Heart right ventricle (tissue), 16 donors: ENCODE measurements around the gene DCAF15. TPM values are rescaled to one million over a fixed set of nuclear protein-coding genes. Genes with fewer than 3 reads are reported as not detected.
"Not testable (repeated sequence)": the region's sequence is repeated elsewhere in the genome, so short reads cannot be mapped to it uniquely, and the experiment has no call there.

Source experiments
- ATAC-seq, 8 donors: fragments of 200-7000 bp; cut with Tn5 transposase; one replicate each; pipeline ENCODE4 v1.9.1; 2020; ENCODE audit warnings: mild to moderate bottlenecking in 8 of 8, moderate library complexity in 8 of 8, moderate number of reproducible peaks in 1 of 8
- DNase-seq, 2 donors: peaks; one replicate each; pipeline ENCODE4 v3.0.0-alpha.2; 2020
- H3K27ac ChIP-seq, 10 donors: fragments of 200-600 bp; sonication (generic) in 2 of 10; one replicate each; pipeline versions ENCODE4 v1.5.0 to v1.8.0; 2020 to 2022; ENCODE audit warnings: mild to moderate bottlenecking in 3 of 10
- H3K27me3 ChIP-seq, 7 donors: fragments of 200-600 bp; one replicate each; pipeline ENCODE4 v1.8.0; 2021 to 2022; ENCODE audit warnings: mild to moderate bottlenecking in 2 of 7
- H3K36me3 ChIP-seq, 9 donors: fragments of 200-600 bp; sonication (generic) in 1 of 9; one replicate each; pipeline versions ENCODE4 v1.5.0 to v1.8.0; 2020 to 2022; ENCODE audit warnings: mild to moderate bottlenecking in 2 of 9
- H3K4me1 ChIP-seq, 9 donors: fragments of 200-600 bp; sonication (generic) in 1 of 9; one replicate each; pipeline versions ENCODE4 v1.5.0 to v1.8.0; 2020 to 2022; ENCODE audit warnings: mild to moderate bottlenecking in 4 of 9
- H3K4me3 ChIP-seq, 10 donors: fragments of 200-600 bp; sonication (generic) in 2 of 10; one replicate each; pipeline versions ENCODE4 v1.5.0 to v1.8.0; 2020 to 2022; ENCODE audit warnings: mild to moderate bottlenecking in 7 of 10, moderate library complexity in 2 of 10
- H3K9me3 ChIP-seq, 11 donors: fragments of 200-600 bp in 10 of 11; sonication (generic) in 2 of 11; one replicate each; pipeline versions ENCODE4 v1.5.0 to v1.8.0; 2013 to 2022; ENCODE audit warnings: mild to moderate bottlenecking in 2 of 11, control low read depth in 1 of 11, moderate library complexity in 1 of 11
- WGBS, 2 donors: extraction: QIAGEN DNeasy Blood & Tissue Kit; methylation state at CpG; one replicate each; pipeline ENCODE4 v1.1.7; 2013; ENCODE audit warnings: inconsistent platforms in 1 of 2; 5-methylcytosine and 5-hydroxymethylcytosine counted together
- intact Hi-C, 10 donors: fragments of 100-400 bp; cut with DNase I; formaldehyde crosslinking; loops; one replicate each; pipeline versions ENCODE4 v1.11.1 to v1.14.2; 2022
- polyA plus RNA-seq, 2 donors: library from polyadenylated mRNA; stranded (reverse); fragments of 200-250 nt; gene quantifications; one replicate each; pipeline ENCODE4 v1.2.3, GENCODE V29; 2013
- total RNA-seq, 10 donors: library from RNA; stranded (reverse); fragmentation: NEBNext Ultra II Directional in 3 of 10; extraction: Animal tissue kit (Norgen Biotek cat#: 25700) in 3 of 10; gene quantifications; one replicate each; pipeline versions ENCODE4 v1.2.1 to v1.2.4, GENCODE V29; 2021 to 2023
- TF ChIP-seq, protein P1 (sequence below), 9 donors: fragments of 200-600 bp; sonication (generic) in 2 of 9; IDR thresholded peaks; one replicate each; pipeline versions ENCODE4 v1.5.0 to v1.8.0; 2021 to 2022; ENCODE audit warnings: antibody characterized with exemption in 9 of 9, mild to moderate bottlenecking in 5 of 9, moderate library complexity in 1 of 9
- donor health status: Arrhythmogenic right ventricular cardiomyopathy.
- donor health status: ischemic (EF 13 %, LVEDD 7.1; RV severe dilation, severe dysfunction).
- donor health status: healthy with polysubstance abuse.
- donor health status: DM: no; HTN: yes; CAD: no.
- donor health status: DM: no; HTN: no; CAD: no.
- donor health status: ischemic (EF 25% LVEDD 6.9; RV normal size, moderate dysfunction).
- donor health status: ischemic (EF 25% LVEDD 5.7; RV mildly dilated, moderate dysfunction).
- donor health status: healthy.
- donor health status: DM: yes; HTN: yes; CAD: no.
- donor health status: Ischemic cardiomyopathy.
- donor health status: ischemic (EF 35%, LVEDD 5.7; RV mildly dilated, moderate dysfunction).
- donor health status: nonischemic (EF 11% LVEDD 7.7; RV severe dilation, severe dysfunction).
- donor health status: DM: yes; HTN: yes; CAD: no.
- donor health status: PGD.
- donor health status: ischemic (EF 29% LVEDD 5.4; RV normal size, mild dysfunction).
- donor health status: nonischemic (EF 23%, LVEDD 6.1; RV moderate dilation, normal function).

DCAF15 gene
- total and polyA plus RNA-seq, 12 donors = 15.5 to 50.0 (median 18.4) TPM

DNA sequence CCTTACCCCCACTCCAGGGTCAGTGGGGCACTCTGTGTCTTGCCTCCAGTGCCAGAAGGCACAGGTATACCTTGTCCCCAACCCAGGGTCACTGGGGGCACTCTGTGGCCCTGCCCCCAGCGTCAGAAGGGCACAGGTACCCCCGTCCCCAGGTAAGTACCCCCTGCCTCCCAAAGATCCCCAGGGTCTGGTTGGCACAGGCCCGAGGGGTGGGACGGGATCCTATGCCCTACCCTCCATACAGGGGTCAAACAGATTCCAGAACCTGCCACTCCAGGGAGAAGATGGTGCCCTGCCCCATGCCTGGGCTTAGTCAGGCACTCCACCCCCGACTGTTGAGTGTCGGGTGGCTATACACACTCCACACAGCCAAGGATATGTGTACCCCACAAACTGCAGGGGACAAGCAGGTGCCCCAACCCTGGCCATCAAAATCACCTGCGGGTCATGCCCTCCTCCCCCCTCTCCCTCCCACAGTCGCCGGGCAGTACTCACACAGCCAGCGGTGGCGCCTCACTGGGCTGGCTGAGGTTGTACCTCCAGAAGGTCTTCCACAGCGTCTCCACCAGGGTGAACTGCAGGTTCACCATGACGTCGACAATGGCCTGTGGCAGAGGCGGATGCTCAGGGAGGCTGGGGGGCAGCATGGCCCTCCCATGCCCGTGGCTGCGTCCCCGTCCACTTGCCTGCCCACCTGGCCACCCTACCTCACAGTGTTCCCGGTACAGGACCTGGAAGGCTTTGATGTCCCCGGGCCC lies 13.8 kb downstream of the DCAF15 start:
- no peak for DNase-seq
- no peaks in the 10 kb centered on the region for H3K9me3 ChIP-seq
- H3K4me1 ChIP-seq = no peaks in the 10 kb centered on the region
- WGBS, 2 donors = 95% methylated on average over 20 of the region's 20 CpGs
- H3K36me3 ChIP-seq = peaks cover 4 to 100% (median 44%) of the 10 kb centered on the region in 9 donors
- no peaks in the 10 kb centered on the region for H3K27me3 ChIP-seq
- no peak overlapping the region for H3K4me3 ChIP-seq
- intact Hi-C loops = loop anchor here in 1 of 10 donors (10.0 kb wide), 1 partner anchor 79 kb away; no protein-coding TSS in a partner anchor
- TF ChIP-seq, protein P1, sequence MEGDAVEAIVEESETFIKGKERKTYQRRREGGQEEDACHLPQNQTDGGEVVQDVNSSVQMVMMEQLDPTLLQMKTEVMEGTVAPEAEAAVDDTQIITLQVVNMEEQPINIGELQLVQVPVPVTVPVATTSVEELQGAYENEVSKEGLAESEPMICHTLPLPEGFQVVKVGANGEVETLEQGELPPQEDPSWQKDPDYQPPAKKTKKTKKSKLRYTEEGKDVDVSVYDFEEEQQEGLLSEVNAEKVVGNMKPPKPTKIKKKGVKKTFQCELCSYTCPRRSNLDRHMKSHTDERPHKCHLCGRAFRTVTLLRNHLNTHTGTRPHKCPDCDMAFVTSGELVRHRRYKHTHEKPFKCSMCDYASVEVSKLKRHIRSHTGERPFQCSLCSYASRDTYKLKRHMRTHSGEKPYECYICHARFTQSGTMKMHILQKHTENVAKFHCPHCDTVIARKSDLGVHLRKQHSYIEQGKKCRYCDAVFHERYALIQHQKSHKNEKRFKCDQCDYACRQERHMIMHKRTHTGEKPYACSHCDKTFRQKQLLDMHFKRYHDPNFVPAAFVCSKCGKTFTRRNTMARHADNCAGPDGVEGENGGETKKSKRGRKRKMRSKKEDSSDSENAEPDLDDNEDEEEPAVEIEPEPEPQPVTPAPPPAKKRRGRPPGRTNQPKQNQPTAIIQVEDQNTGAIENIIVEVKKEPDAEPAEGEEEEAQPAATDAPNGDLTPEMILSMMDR (IDR thresholded peaks at IDR 0.05) = no peak
- H3K27ac ChIP-seq = no peak overlapping the region
- no peak for ATAC-seq

DNA sequence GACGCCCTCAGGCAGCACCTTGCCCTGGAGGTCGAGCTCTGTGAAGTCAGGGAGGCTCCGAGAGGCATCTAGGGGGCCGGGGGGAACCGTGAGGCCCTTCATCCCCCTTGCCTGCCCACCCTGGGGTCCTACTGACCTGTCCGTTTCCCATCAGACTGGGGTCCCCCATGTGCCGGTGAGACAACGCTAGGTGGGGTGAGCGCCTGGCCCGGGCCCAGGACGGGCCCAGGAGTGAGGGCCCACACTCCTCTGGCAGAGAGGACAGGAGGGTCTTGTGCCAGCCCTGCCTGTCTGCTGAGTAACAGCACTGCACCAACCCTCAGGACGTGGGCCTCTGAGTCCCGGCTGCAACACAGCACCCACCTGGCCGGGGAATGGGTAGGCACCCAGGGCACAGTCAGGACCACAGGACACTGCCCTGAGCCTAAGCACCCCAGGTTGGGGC lies 14.4 kb downstream of the DCAF15 start:
- TF ChIP-seq, protein P1 (IDR thresholded peaks at IDR 0.05) = no peak
- Histone ChIP-seq H3K9me3 (no peaks in the 10 kb centered on the region), H3K4me3 (no peak overlapping the region), H3K36me3 (peaks cover 4 to 100% (median 43%) of the 10 kb centered on the region in 9 donors), H3K4me1 (no peaks in the 10 kb centered on the region), H3K27me3 (no peaks in the 10 kb centered on the region), H3K27ac (no peak overlapping the region)
- no peak for ATAC-seq
- intact Hi-C loops = loop anchor here in 1 of 10 donors (10.0 kb wide), 1 partner anchor 78 kb away; no protein-coding TSS in a partner anchor
- 94 to 96% methylated on average over 14 of the region's 14 CpGs for WGBS, 2 donors
- DNase-seq = no peak

DNA sequence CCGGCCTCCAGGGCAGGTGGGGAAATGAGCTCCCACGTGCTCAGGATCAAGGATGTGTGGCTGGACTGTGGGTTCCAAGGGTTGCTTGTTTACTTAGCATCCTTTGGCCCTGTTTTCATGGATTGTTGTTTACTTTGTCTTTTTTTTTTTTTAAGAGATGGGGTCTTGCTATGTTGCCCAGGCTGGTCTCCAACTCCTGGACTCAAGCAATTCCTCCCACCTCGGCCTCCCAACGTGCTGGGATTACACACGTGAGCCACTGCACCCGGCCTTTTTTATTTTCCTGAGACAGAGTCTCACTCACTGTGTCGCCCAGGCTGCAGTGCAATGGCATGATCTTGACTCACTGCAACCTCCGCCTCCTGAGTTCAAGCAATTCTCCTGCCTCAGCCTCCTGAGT lies 14.9 kb downstream of the DCAF15 start:
- WGBS, 2 donors = 93% methylated on average over 8 of the region's 8 CpGs
- ATAC-seq, H3K9me3 ChIP-seq, H3K4me3 ChIP-seq, H3K4me1 ChIP-seq, H3K27me3 ChIP-seq, DNase-seq, H3K27ac ChIP-seq: not testable (repeated sequence)
- peaks cover 4 to 100% (median 43%) of the 10 kb centered on the region in 9 donors for H3K36me3 ChIP-seq
- intact Hi-C loops = loop anchor here in 1 of 10 donors (10.0 kb wide), 1 partner anchor 78 kb away; no protein-coding TSS in a partner anchor

DNA sequence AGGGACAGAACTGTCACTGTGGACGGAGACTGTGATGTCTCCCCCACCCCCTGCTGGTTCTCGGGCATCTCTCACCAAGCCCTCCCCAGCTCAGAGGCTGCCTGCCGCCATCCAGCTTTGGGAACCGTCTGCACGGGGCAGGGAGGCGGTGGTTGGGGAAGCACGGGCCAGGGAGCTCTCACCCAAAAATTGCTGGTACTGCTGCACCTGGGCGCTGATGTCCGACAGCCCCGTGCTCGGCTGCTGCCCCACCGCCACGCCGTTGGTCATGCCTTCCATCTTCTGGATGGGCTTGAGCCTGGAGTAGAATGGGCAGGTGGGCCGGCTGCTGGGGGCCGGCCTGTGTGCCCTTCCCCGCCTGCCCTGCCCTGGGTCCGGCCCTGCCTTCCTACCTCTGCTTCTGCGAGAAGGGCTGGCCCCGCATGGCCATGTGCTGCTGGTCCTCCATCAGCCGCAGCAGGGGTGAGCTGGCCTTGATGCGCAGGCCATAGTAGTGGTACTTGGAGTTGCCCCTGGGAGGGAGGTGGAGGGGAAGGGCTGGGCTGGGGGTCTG lies 16.1 kb downstream of the DCAF15 start:
- peaks cover 4 to 100% (median 43%) of the 10 kb centered on the region in 9 donors for H3K36me3 ChIP-seq
- no peaks in the 10 kb centered on the region for H3K9me3 ChIP-seq
- DNase-seq = no peak
- TF ChIP-seq, protein P1 (IDR thresholded peaks at IDR 0.05) = no peak
- 95 to 96% methylated on average over 22 of the region's 22 CpGs for WGBS, 2 donors
- no peaks in the 10 kb centered on the region for H3K27me3 ChIP-seq
- H3K4me1 ChIP-seq = no peaks in the 10 kb centered on the region
- no peak overlapping the region for H3K4me3 ChIP-seq
- no peak for ATAC-seq
- H3K27ac ChIP-seq = no peak overlapping the region
- intact Hi-C loops = loop anchor here in 1 of 10 donors (10.0 kb wide), 1 partner anchor 76 kb away; no protein-coding TSS in a partner anchor
